Placental epithelial cell (primary cell): Measurements from ENCODE around the gene LRRC45. TPM values are rescaled to one million over a fixed set of nuclear protein-coding genes. Genes with fewer than 3 reads are reported as not detected.

Experiments used
- total RNA-seq: library from RNA; depleted of rRNA; stranded (reverse); fragments of >200 nt; gene quantifications from 2 replicates; pipeline ENCODE4 v1.2.3, GENCODE V29; 2012

LRRC45 gene
- 13.0 and 18.0 TPM in 2 replicates for total RNA-seq

DNA sequence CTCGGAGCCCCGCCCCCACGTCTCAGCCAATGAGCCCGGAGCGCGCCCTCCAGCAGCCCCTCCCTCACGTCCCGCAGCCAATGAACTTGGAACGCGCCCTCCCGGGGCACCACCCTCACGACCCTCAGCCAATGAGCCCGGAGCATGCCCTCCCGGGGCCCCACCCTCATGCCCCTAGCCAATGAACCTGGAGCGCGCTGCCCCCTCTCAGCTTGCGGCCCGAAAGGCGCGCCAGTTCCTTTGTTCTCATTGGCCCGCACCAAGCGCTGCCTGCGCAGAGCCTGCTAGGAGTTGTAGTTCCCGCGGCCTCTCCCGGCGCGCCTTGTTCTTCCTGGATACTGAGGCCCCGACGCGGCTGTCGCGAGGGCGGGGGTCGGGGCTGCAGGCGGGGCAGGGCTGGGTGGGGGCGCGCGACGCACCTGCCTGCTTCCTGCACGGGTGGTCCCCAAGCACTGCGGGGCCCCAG, at the start of gene LRRC45:
TSS of gene LRRC45 (plus strand) at position 325 of the 466 bp plus-strand sequence. CDS start 339 bp downstream, outside the sequence.

DNA sequence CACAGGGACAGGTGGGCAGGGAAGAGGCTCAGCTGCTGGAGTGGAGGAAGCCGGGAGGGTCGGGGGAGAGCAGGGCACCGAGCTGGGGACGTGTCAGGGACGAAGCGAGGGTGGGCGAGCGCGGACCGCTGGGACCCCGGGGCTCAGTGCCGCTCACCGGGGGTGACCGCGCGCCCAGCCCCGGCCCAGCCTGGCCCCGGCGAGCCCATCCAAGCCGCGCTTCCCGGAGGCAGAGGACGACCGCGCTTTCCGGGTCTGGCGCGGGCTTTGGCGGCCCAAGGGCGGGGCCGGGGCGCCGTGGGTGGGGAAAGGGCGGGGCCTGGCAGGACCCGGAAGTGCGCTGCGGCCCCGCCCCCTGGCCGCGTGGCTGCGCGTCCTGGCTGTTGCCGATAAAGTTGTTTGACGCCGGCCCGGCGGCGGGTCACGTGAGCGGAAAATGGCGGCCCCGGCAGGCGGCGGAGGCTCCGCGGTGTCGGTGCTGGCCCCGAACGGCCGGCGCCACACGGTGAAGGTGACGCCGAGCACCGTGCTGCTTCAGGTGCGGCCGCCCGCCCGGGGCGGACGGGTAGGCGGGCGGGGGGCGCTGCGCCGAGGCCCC, 45.8 kb upstream of the LRRC45 start, which contains the start of gene ASPSCR1:
TSS of gene ASPSCR1 (plus strand) at position 419 of the 598 bp plus-strand sequence. CDS start at position 437, 18 bp downstream.

DNA sequence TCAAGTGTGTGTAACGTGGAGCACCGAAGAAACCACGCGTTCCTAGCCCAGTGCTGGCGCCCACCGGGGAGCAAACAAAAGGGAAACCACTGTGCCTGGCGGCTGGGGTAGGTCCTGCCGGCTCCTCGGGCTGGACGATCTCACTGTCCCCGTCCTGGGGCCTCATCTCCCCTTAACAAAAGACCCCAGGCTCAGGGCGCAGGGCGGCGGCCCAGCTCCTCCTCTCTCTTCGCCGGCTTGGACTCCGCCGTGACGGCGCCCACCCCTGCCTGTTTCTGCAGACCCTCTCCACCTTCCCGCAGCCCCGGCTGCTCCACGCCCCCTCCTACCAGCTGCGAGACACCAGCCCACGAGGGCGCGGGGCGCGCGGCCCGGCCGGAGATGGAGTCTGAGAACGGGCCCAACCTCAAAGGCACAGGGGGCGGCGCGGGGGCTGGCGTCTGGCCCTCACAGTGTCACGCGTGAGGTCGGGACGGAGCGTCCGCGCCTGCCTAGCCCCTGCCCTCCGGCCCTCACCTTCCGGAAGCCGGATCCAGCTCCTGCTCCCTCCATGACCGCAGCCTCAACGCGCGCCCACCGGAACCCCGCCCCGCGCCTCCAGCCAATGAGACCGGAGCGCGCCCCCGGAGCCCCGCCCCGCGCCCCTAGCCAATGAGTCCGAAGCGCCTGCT, 660 bp upstream of the LRRC45 start, which contains the start of gene CENPX:
TSS of gene CENPX (minus strand) at position 569 of the 671 bp plus-strand sequence. CDS start at position 552, 17 bp downstream.

DNA sequence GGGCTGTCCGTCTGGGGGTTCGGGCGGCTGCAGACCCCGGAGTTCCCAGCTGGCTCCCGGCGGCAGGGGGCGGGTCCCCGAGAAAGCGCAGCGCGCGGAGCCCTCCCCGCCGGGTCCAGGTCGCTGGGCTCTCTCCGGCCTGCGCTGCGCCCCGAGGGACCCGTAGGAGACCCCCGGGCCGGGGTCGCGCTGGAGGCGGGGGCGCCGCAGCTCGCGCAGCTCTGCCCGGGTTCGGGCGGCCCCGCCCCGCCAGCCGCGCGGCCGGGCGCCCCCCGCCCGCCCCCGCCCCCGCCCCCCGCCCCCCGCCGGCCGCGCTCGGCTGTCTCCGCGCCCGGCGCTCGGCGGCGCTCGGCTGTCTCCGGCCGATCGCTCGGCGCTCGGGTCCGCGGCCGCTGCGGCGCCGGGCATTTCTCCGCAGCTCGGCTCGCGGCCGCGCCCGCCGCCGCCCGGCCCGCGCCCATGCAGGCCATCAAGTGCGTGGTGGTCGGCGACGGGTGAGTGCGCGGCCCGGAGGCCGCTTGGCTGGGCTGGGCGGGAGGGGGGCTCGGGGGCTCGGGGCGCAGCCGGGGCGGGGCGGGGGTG, 8.3 kb downstream of the LRRC45 start, which contains the start of gene RAC3:
TSS of gene RAC3 (plus strand) at position 376 of the 582 bp plus-strand sequence. CDS start at position 460, 84 bp downstream.

DNA sequence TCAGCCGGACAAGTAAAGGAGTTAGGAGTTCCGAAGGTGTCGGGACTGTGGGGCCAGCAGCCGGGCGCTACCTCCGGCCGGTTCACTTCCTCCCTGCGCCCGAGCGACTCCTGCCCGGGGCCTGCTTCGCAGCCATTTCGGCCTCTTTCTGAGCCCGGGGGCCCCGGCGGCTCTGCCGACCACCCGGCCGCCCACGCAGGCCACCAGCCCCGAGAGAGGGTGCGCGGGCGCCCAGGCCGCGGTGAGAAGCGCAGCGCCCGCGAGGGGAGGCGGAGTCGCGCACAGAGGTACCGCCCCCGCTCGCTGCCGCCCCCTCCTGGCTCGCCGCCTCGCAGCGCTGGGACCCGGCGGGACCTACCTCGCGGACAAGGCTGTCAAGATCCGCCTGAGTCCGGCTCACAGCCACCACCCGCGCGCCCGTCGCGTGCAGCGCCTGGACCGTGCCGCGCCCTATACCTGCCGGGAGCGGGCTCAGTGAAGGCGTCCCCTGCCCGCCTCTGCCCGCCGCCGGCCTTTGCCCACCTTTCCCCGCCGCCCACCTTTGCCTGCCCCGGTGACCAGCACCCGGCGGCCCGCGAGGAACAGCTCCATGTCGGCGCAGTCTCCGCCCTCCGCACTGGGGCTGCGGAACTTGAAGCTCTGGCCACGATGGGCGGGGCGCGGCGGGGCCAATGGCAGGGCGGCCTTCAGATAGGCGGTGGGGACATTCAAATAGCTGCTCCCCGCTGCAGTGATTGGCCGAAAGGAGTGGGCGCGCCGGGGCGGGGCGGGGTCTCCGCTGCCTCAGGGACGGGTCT, 14.2 kb downstream of the LRRC45 start, which contains the start of gene DCXR:
TSS of gene DCXR (minus strand) at position 606 of the 797 bp plus-strand sequence. CDS start at position 591, 15 bp downstream.

DNA sequence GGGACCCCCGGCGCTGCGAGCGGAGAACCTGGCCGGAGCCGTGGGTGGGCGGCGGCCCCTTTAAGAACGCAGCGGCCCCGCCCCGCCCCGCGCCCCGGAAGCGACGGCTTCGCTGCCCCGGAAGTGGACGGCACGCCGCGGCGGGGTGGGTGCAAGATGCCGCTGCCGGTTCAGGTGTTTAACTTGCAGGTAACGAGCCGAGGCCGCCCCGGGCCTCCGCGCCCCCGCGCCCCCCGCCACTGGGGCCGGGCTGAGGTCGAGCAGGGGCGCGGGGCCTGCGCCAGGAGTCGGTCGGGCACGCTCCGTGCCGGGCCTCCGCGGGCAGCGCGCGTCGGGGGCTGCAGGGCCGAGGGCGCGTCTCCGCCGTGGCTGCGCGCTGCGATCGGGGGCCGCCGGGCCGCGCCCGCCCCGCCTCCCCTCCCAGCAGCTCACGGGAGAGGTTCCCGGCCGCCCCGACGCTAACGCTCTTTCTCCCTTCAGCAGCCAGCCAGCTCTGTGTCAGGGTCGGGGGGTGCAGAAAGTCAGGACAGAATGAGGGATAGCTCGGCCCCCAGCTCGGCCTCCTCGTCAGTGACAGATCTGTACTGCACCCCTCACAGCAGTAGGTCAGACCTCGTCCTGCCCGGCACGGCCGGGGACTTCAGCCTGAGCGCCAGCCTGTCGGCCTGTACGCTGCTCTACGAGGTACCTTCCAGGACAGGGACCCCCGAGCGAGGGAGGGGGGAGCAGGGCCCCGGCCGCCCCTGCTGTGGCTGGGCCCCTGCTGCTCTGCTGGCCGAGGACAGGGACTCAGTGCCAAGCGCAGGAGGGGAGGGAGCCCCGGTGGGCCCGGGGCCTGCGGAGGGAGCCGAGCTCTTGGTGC, 28.9 kb downstream of the LRRC45 start, which contains the start of the genes GPS1 and RFNG:
TSS of gene GPS1 (plus strand) at position 123 of the 862 bp plus-strand sequence. CDS start at position 157, 34 bp downstream.
TSS of gene RFNG (minus strand) at position 36 of the 862 bp plus-strand sequence. CDS start 45 bp downstream, outside the sequence.

DNA sequence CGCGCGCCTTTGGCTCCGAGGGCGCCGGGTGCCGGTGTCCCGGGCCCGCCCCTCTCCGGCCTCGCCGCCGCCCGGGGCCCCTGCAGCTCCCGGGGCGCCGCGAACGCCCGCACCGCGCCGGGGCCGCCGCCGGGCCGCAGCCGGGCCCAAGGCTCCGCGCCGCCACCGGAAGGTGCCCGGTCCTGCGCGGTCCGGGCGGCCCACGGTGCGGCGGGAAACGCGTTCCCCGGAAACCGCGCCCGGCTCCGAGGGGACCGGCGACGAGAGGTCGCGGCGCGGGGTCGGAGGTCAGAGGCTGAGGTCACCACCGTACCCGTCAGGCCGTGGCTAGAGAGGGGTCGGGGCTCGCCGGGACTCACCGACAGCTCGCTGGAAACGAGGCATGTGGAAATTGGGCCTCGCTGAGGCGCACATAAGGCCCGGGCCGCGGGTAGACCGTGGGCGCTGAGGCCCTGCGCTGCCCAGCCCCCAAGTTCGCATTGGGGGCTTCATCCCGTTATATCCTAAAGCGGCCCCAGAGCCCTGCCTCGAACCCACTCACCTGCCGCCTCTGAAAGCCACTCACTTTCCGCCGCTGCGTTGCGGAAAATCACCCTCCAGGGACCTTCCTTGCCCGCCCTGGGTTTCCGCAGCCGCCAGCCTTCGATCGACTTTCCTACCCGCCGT, 42.7 kb downstream of the LRRC45 start, which contains the start of gene DUS1L:
TSS of gene DUS1L (minus strand) at position 167 of the 666 bp plus-strand sequence. CDS start 745 bp downstream, outside the sequence.

Other genes starting within 250 kb of the LRRC45 start
- gene GCGR, start 219.2 kb upstream of the LRRC45 start, total RNA-seq, result not detected in 2 replicates
- gene MCRIP1, start 190.0 kb upstream of the LRRC45 start, total RNA-seq, result 66.7 and 93.8 TPM in 2 replicates
- not detected in 2 replicates for gene PPP1R27, start 188.3 kb upstream of the LRRC45 start, total RNA-seq
- 1,203 and 2,037 TPM in 2 replicates for gene P4HB, start 162.8 kb upstream of the LRRC45 start, total RNA-seq
- gene ARHGDIA, start 152.0 kb upstream of the LRRC45 start, total RNA-seq, result 82.1 and 158 TPM in 2 replicates
- 87.2 and 113 TPM in 2 replicates for gene ALYREF, start 131.7 kb upstream of the LRRC45 start, total RNA-seq
- 128 and 147 TPM in 2 replicates for gene ANAPC11, start 131.6 kb upstream of the LRRC45 start, total RNA-seq
- gene NPB, start 121.1 kb upstream of the LRRC45 start, total RNA-seq, result 0.33 and 0.39 TPM in 2 replicates
- gene PCYT2, start 111.9 kb upstream of the LRRC45 start, total RNA-seq, result 22.0 and 51.3 TPM in 2 replicates
- 27.1 and 38.8 TPM in 2 replicates for gene SIRT7, start 105.1 kb upstream of the LRRC45 start, total RNA-seq
- gene MAFG, start 95.6 kb upstream of the LRRC45 start, total RNA-seq, result 5.9 and 11.4 TPM in 2 replicates
- gene PYCR1, start 86.0 kb upstream of the LRRC45 start, total RNA-seq, result 99.3 and 195 TPM in 2 replicates
- not detected in 2 replicates for gene MYADML2, start 76.1 kb upstream of the LRRC45 start, total RNA-seq
- not detected in 2 replicates for gene NOTUM, start 62.1 kb upstream of the LRRC45 start, total RNA-seq
- gene ASPSCR1, start 45.7 kb upstream of the LRRC45 start, total RNA-seq, result 21.0 and 25.9 TPM in 2 replicates
- 13.7 and 40.7 TPM in 2 replicates for gene CENPX, start 427 bp upstream of the LRRC45 start, total RNA-seq
- 19.3 and 31.4 TPM in 2 replicates for gene RAC3, start 8.4 kb downstream of the LRRC45 start, total RNA-seq
- 67.1 and 71.8 TPM in 2 replicates for gene DCXR, start 14.4 kb downstream of the LRRC45 start, total RNA-seq
- 33.0 and 46.5 TPM in 2 replicates for gene RFNG, start 28.5 kb downstream of the LRRC45 start, total RNA-seq
- 87.2 and 180 TPM in 2 replicates for gene GPS1, start 28.6 kb downstream of the LRRC45 start, total RNA-seq
- 54.2 and 70.5 TPM in 2 replicates for gene DUS1L, start 42.5 kb downstream of the LRRC45 start, total RNA-seq
- gene FASN, start 74.9 kb downstream of the LRRC45 start, total RNA-seq, result 67.1 and 186 TPM in 2 replicates
- gene CCDC57, start 189.5 kb downstream of the LRRC45 start, total RNA-seq, result 18.2 and 31.0 TPM in 2 replicates
- gene SLC16A3, start 205.7 kb downstream of the LRRC45 start, total RNA-seq, result 87.9 and 172 TPM in 2 replicates